HG02678 (cell line): Measurements from ENCODE around the gene VN1R2.
"Not testable (repeated sequence)": the region's sequence is repeated elsewhere in the genome, so short reads cannot be mapped to it uniquely, and the experiment has no call there.

ENCODE experiments used
- ATAC-seq: cut with Tn5 transposase; IDR thresholded peaks from one replicate; pipeline ENCODE4 v1.9.1; 2021; ENCODE audit warnings: mild to moderate bottlenecking, moderate library complexity; ENCODE audit not compliant: unreplicated experiment

The VN1R2 gene

DNA sequence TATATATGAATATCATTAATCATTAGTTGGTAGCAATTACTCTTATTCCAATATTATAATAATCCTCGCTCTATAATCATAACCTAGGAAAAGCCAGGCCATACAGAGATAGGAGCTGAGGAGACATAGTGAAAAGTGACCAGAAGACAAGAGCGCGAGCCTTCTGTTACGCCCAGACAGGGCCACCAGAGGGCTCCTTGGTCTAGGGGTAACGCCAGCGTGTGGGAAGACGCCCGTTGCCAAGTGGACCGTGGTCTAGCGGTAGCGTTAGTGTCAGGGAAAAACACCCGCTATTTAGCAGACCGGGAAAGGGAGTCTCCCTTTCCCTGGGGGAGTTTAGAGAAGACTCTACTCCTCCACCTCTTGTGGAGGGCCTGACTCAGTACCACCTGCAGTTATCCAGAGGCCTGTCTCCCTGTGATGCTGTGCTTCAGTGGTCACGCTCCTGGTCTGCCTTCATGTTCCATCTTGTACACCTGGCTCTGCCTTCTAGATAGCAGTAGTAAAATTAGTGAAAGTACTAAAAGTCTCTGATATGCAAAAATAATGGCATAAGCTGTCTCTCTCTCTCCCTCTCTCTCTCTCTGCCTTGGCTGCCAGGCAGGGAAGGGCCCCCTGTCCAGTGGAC, at the start of gene VN1R2:
TSS of gene VN1R2 (plus strand) at position 578 of the 628 bp plus-strand sequence. CDS start 84 bp downstream, outside the sequence.
- not testable (repeated sequence) for ATAC-seq

DNA sequence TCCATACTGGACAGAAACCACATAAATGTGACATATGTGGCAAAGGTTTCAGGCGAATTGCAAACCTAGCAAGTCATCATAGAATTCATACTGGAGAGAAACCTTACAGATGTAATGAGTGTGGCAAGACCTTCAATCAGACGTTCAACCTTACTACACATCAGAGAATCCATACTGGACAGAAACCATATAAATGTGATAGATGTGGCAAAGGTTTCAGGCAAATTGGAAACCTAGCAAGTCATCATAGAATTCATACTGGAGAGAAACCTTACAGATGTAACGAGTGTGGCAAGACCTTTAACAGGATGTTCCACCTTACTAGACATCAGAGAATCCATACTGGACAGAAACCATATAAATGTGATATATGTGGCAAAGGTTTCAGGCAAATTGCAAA, 46.5 kb upstream of the VN1R2 start:
- not testable (repeated sequence) for ATAC-seq

GRCh38 chr19:53212703-53213320, 45.3 kb upstream of the VN1R2 start:
- ATAC-seq: no peak

GRCh38 chr19:53222716-53223115, 35.4 kb upstream of the VN1R2 start:
- ATAC-seq: not testable (repeated sequence)

GRCh38 chr19:53224606-53225005, 33.5 kb upstream of the VN1R2 start:
- no peak for ATAC-seq

- ATAC-seq: no peak
Observed at GRCh38 chr19:53237114-53237777, 20.8 kb upstream of the VN1R2 start.

DNA sequence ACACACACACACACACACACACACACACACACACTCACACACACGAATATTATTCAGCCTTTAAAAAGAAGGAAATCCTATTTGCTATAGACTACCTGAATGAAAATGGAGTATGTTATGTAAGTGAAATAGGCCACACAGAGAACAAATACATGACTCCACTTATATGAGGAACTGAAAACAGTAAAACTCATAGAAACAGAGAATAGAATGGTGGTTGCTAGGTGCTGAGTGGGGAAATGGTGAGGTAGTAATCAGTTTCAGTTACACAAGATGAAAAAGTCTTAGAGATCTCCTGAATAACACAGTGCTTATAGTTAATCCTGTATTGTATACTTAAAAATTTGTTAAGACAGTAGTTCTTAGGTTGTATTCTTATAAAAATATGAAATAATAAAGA, 11.6 kb upstream of the VN1R2 start:
- ATAC-seq: no peak

GRCh38 chr19:53254411-53255341, 3.4 kb upstream of the VN1R2 start, which contains the start of gene ZNF677:
TSS of gene ZNF677 (minus strand) at chr19:53254873. CDS start at chr19:53251550, 3,323 bp downstream.
- ATAC-seq: no peak

GRCh38 chr19:53267623-53268022, 9.5 kb downstream of the VN1R2 start, which contains the start of gene VN1R4:
TSS of gene VN1R4 (minus strand) at chr19:53267723. CDS start at chr19:53267665, 58 bp downstream.
- not testable (repeated sequence) for ATAC-seq

DNA sequence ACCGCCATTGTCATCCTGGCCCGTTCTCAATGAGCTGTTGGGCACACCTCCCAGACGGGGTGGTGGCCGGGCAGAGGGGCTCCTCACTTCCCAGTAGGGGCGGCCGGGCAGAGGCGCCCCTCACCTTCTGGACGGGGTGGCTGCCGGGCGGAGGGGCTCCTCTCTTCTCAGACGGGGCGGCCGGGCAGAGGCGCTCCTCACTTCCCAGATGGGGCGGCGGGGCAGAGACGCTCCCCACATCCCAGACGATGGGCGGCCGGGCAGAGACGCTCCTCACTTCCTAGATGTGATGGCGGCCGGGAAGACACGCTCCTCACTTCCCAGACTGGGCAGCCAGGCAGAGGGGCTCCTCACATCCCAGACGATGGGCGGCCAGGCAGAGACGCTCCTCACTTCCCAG, 11.8 kb downstream of the VN1R2 start:
- ATAC-seq: not testable (repeated sequence)

DNA sequence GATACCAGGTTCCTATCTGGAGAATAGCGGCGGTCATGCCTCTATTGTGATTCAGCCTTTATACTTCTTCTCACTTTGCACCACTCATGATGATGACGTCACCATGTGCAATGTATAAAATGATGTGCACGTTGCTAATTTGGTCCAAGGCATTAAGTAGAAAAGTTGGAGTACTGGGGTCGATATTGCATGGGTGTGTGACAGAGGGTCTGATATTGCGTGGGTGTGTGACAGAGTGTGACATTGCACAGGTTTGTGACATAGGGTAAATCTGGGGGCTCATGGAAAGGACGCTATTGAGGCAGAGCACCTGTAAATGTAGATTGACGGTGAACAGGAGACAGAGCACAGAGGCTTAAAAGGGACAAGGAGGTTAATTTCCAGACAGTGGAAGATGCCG, 14.0 kb downstream of the VN1R2 start:
- ATAC-seq: no peak

DNA sequence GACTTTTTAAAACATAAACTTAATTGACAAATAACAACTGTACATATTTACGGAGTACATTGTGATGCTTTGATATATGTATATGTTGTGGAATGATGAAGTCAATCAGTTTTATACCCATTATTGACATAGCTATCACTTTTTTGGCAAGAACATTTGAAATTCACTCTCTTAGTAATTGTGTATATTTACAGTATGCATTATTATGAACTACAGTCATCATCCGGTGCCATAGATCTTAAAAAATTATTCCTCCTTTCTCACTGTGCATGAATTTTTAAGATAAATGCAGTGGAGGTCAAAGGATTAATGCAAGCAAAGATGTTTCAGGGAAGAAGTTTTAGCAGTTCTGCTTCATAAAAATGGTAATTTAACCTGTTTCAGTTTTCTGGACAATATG, 17.4 kb downstream of the VN1R2 start:
- no peak for ATAC-seq

- ATAC-seq: not testable (repeated sequence)
Observed at GRCh38 chr19:53281947-53282346, 23.9 kb downstream of the VN1R2 start.

DNA sequence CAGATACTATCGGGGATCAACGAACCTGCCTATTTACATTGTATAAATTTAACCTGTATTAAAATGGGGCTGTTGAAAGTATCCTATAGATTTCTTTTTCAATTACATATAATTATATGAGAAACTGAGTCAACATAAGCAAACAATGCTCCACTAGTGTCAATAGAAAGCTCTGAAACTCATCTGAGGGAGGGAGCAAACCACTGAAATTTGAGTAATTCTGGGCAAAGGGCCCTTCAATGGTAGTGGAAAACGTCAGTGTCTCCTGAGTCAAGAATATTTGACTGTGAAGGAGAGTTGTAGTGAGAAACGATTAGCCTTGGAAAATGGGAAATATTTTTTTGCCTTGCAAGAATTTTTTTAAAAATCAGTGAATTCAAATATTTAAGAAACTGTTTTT, 27.0 kb downstream of the VN1R2 start:
- ATAC-seq: no peak

DNA sequence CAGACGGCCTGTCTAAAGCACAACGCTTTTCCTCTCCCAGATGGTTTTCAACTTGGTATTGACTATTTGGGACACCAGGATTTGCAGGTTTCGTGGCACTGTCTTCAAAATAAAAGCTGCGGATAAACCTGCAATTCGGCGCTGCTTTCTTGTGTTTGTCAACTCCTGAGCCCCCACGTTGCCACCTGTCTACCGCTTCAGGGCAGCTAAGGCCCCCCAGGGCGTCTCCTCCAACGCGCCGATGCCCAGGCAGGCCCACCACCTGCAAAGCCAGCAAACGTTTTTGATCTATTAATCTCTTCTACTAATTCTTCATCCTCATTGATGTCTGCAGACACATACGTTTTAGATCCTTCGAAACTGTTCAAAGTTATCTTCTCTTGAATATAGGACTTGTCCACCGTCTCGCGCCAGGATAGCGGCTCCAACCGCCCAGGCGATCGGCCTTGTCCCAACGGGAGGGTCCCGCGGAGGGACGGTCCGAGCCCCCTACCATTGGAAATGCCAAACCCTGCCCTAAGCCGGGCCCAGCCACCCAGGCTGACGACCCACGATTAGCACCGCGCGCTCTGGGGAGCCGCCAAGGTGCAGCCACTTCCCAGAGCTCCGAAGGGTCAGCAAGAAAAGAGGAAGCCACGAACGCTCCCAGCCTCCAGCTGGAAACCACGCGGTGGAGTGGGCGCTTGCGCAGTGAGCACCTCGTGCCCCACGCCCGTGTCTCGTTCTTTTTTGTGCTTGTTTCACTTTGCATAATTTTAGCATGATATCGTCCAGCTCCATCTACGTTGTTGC, 32.9 kb downstream of the VN1R2 start:
- ATAC-seq: no peak

GRCh38 chr19:53294786-53295441, 36.8 kb downstream of the VN1R2 start:
- no peak for ATAC-seq

DNA sequence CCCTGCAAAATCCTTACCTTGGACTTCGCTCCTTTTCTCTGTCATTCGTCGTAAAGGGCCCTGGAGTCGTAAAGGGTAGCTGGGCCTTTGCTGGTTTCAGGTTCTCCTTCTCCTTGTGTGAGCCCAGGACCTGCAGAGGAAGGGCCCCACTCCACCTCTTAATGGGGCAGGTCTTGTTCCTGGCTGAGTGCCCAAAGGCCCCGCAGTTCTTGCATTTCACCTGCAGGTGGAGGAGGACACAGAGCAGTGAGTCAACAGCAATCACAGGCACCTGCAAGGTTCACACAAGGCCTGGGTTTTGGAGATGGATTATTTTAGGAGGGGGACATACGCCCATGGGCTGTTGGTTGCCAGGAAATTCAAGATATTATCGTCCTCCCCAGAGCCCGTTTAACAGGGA, 43.2 kb downstream of the VN1R2 start:
- not testable (repeated sequence) for ATAC-seq

DNA sequence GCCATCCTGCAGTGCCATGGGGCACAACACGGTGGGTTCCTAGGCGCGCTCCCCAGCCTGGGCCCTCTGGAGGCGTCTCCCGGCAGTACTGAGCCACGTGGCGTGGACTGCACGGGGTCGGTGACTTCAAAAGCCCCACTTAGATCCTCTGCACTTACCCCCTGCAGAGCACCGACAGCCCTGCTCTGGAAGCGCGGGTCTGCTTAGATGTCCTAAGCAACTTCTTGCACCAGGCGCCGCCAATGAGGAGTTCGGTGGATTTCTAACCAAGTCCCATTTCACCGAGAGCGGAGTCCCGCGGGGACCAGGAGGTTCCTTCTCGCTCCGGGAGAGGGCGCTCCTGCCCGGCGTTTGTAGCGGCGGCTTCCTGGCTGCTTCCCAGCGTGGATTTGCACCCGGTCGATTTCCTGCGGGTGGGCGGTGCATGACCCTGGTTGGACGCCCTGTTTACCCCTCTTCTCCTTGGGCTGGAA, 50.3 kb downstream of the VN1R2 start:
- ATAC-seq: no peak
